GM12875 (cell line): ENCODE results near the gene RPS6KA5.

ENCODE experiments used
- H3K4me3 ChIP-seq: one replicate; pipeline ENCODE4 v1.5.1; 2011; ENCODE audit warnings: low read depth, low read length, control low read depth
- CTCF ChIP-seq: IDR thresholded peaks from 2 replicates; pipeline ENCODE4 v1.5.1; 2011; ENCODE audit warnings: low read depth, mild to moderate bottlenecking, control low read depth, inconsistent platforms, low read length, moderate library complexity, borderline replicate concordance; ENCODE audit not compliant: insufficient read depth

The RPS6KA5 gene

DNA sequence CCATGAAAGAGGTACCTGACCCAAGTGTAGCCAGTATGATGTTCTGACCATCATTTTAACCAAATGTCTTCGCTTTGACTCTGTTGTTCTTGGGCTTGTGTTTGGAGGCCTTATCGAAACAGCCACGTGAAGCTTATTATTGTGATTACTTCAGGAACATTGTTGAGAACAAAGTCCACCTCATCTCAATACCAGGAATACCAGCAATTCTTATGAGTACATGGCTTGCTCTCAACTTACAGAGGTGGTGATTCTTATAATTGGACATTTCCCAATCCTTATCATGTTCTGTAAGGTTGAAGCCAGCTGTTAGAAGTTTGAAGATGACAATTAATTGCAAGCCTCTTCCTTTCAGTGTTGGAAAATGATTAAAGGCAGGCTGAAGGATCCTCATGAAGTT is 21.8 kb upstream of the RPS6KA5 start:
- H3K4me3 ChIP-seq: no peak overlapping the region
- TF ChIP-seq CTCF: no peak

GRCh38 chr14:91080071-91080470 is 19.6 kb upstream of the RPS6KA5 start:
- H3K4me3 ChIP-seq: no peak overlapping the region
- no peak for TF ChIP-seq CTCF

GRCh38 chr14:91078095-91078737 is 17.8 kb upstream of the RPS6KA5 start:
- no peak overlapping the region for H3K4me3 ChIP-seq
- no peak for TF ChIP-seq CTCF

GRCh38 chr14:91075553-91075952 is 15.1 kb upstream of the RPS6KA5 start:
- no peak overlapping the region for H3K4me3 ChIP-seq
- TF ChIP-seq CTCF: no peak

DNA sequence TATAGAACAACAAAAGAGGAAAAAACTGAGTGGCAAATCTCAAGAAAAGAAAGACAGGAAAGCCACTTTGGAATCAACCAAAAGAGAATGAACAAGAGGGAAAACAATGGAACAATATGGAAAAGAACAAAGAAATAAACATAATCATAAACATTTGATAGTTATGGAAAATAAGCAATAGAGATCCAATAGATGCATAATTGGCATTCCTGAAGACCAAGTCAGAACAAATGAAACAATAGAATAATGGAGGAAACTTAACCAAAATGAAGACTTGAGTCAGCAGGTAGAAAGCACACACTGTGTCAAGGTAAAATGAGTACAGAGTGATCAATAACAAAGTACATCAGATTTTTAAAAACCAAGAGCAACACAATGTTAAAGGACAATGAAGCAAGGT is 10.1 kb upstream of the RPS6KA5 start:
- H3K4me3 ChIP-seq: no peak overlapping the region
- TF ChIP-seq CTCF: no peak

- H3K4me3 ChIP-seq: no peak overlapping the region
- TF ChIP-seq CTCF: no peak
These were observed 8.2 kb upstream of the RPS6KA5 start for GRCh38 chr14:91068642-91069041.

GRCh38 chr14:91067186-91067585 is 6.7 kb upstream of the RPS6KA5 start:
- no peak overlapping the region for H3K4me3 ChIP-seq
- TF ChIP-seq CTCF: no peak
